CD4-positive, alpha-beta T cell treated with Interleukin-6 for 4 hours (primary cell): Measurements from ENCODE around the gene GAS6.
"Not testable (repeated sequence)": the region's sequence is repeated elsewhere in the genome, so short reads cannot be mapped to it uniquely, and the experiment has no call there.

Source experiments
- DNase-seq: peaks from one replicate; pipeline ENCODE4 v3.0.0-alpha.2; 2020; ENCODE audit warnings: mixed read lengths

The GAS6 gene

GRCh38 chr13:113886561-113887112, 22.8 kb upstream of the GAS6 start:
- DNase-seq, result no peak

DNA sequence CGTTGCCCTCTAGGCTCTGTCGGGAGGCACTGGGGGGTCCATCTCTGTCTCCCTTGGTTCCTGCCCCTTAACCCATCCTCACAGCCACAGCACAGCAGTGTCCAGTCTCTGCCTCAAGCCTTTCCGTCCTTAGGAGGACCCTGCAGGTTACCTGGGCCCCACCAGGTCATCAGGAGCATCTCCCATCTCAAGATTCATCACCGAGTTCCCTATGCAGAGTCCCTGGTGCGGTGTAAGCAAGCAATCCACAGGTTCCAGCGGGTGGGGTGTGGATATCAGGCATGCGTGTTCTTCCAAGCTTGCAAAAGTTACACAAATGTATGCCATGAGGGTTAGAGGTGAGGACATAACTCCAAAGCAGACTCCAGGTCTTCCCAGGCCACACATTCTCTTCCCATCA, 20.9 kb upstream of the GAS6 start:
- no peak for DNase-seq

DNA sequence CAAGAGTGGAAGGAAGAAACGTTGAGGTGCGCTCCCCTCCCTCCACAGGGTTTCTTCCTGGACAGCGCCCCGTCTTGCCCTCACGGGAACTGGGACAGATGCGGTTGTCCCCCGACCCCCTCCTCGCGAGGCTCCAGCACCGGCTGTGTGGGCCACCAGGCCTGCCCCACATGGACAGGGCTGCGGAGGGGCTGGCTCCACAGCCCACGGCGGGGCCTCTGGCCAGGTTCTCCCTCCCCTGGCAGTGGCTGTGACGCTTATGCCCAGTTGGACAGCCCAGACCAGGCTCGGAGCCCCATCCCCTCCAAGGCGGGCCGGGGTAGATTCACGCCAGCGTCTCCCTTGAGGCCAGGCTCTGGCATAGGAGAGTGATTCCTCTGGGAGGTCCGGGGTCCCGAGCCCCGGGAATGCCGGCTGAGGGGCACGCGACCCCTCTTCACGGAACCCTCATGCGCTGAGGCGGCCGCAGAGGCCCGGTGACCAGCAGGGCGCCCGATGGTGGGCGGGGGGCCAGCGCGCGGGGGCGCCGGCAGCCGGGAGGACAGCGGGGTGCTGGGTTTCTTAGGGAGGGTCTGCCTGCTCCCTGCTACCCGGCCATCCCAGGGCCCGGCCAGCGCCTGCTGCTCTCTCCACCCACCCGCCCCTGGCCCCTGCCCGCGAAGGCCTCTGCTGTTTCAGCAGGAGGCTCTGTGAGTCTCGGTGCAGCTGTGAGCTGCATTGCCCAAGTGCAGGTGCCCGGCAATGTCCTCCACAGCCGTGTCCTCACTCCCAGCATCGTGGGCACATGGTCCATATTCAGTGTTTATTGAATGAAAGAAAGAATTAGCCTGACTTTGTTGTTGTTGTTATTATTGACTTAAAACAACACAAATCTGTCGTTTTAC, 20.3 kb upstream of the GAS6 start:
- DNase-seq, result no peak

DNA sequence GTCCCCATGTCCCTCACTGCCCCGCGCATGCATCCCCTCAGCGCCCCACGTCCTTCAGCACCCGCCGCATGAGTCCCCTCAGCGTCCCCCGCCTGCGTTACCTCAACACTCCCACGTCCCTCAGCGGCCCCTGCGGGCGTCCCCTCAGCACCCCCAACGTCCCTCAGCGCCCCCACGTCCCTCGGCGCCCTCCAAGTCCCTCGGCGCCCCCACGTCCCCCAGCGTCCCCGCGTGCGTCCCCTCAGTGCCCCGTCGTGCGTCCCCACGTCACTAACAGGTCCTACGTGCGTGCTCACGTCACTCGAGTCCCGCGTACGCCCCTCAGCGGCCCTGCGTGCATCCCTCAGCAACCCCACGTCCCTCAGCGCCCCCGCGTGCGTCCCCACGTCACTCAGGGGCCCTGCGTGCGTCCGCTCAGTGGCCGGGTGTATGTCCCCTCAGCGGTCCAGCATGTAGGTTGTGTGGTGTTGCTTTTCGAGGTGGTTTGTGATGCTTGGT, 19.5 kb upstream of the GAS6 start:
- no peak for DNase-seq

DNA sequence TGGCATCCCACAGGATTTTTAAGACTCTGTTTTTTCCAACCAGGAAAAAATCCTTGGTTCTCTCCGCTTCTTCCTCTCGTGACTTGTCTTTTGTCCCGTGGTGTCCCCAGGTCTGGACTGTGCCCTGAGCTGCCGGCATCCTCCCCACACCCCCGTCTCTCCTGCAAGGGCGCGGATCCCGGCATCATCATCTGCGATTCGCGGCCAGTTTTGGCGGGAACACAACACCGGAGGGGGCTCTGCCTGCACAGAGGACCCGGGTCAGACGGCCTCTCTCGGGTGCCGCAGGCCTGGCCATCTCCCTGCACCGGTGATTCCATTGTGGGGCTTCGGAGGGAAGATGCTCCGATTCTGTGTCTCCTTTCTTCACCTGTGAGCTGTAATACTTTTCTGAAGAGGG, 18.8 kb upstream of the GAS6 start:
- no peak for DNase-seq

DNA sequence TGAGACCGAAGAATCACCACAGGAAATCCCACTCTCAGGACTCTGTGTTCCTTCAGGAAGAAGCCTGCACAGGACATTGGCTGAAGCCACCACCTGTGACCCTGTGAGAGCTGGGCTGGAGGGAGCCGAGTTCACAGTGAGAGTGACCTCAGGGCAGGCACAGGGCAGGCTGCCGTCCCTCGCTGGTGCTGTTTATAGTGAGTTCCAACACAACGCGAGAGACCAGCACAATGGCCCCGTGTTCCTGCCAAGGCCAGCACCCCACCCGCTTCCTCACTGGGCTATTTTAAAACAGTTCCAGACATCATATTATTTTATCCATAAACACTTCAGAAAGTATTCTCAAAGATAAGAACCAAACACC, 18.4 kb upstream of the GAS6 start:
- no peak for DNase-seq

- peak; percentile 17 for DNase-seq
Observed at GRCh38 chr13:113881614-113882266, 17.9 kb upstream of the GAS6 start.

DNA sequence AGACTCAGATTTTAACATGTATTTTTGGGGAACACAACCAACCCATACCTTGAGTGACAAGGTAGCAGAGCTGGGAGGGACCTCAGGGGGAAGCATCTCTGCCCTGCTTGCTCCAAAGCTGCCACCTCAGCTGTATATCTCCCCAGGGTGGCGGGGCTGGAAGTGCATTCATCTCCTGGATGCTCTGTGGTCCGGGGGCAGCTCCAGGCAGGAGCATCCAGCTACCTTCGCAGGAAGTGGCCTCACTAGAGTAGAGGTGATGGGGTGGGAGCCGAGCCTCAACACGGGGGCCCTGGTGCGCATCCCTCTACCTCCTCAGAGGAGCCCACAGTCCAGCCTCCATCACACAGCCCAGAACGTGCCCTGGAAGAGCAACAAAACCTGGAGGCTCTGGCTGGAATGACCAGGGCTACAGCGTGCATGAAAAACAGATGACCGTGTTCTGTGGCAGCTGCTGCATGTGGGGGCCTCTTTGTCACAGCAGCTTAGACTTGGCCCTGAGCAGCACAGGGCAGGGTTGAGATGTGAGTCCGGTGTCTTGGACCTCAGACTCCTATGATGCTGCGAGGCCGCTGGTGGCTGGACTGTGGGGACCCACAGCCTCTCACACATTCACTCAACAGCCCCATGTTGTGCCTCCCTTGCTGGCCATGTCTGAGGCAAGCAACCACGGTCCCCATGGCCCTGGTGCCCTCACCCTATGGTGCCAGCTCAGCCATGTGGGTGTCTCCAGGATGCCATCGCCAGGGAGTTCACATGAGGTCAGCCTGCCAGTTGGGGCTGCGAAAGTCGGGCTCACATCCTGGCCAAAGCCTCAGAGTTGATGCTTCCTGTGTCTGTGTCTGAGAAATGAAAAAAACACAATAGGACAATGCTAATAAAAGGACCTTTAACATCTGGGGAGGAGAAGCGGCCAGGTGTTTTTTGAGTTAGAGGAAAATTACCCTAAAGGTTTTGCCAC, 17.1 kb upstream of the GAS6 start:
- DNase-seq, result peak; percentile 11

DNA sequence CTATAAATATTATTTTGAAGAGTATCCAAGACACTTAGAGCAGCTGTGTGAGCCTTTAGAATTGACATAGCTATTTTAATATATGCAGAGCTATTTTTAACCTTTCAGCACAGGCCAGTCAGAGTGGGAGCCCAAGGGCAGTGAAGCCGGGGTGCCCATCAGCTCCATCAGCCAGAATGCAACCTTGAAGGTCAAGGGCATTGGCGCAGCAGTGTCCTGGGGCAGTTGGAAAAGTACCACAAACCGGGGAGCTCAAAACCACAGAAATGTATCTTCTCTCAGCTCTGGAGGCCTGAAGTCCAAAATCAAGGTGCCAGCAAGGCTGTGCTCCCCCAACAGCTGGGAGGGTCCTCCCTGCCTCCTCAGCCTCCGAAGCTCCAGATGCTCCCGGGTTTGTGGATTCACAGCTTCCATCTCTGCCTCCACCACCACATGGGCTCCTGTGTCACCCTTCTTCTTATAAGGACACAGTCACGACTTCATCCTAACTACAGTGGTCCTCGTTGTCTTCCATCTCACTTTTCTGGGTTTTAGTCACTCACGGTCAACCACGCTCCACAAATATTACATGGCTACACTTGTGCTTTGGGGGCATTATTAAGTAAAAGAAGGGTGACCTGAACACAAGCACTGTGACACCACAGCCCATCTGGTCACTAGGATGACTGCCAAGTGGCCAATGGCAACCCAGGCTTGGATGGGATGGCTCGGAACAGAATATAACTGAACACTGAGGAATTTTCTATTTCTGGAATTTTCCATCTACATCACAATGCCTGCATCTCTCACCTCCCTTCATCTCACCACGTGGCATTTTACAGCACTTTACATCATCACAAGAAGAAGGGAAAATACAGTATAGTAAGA, 15.9 kb upstream of the GAS6 start:
- no peak for DNase-seq

DNA sequence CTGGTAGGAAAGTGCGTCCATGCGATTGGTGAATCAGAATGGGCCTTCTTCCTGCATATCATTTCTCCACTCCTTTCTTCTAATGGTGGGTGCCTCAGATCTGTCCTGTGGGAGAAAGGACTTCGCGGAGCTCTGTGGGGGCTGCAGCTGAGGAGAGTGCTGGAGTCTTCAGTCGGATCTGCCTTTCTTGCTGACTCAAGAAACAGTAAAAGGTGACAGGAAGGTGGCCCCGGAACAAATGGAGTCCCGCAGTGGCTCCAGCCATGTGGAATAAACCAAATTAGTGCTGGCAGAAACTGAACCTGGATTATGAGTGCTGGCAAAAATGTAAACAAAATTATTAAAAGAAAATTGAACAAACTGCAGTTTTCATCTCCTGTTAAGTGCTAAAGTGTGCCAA, 15.1 kb upstream of the GAS6 start:
- DNase-seq, result no peak

DNA sequence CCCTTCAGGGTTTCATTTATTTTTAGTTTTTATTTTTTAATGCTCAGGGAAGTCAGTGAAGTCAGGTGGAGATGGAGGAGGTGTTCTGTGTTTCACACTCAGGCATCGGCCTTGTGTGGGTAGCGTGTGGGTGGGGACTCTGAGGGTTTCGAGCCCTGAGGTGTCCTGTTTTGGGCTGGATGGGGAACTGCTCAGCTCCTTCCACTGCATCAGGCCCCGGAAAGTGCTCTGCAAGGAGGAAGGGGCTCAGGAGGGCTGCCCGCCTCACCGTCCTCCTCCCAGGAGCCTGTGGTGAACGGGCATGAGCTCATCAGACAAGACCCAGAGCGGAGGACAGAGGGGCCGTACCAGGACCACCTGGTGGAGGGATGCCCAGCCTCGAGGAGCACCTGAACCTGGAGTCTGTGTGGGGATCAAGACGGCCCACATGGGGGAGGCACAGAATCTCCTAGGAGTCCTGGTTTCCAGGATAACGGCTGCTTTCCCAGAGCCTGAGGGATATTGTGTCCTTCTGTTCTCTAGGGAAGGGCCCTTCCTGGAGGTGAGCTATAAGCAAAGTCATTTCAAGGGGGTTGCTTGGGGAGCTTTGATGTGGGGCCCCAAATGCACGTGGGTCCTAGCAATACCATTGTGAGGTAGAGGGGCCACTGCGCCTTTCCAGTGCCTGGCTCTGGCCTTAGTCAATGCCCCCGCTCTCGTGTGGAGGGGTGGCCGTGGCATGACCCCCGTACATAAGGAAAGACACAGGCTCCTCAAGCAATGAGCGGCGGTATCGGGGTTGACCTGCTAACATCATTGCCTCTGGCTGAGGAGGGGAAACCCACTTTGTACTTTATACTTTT, 13.5 kb upstream of the GAS6 start:
- DNase-seq, result no peak

DNA sequence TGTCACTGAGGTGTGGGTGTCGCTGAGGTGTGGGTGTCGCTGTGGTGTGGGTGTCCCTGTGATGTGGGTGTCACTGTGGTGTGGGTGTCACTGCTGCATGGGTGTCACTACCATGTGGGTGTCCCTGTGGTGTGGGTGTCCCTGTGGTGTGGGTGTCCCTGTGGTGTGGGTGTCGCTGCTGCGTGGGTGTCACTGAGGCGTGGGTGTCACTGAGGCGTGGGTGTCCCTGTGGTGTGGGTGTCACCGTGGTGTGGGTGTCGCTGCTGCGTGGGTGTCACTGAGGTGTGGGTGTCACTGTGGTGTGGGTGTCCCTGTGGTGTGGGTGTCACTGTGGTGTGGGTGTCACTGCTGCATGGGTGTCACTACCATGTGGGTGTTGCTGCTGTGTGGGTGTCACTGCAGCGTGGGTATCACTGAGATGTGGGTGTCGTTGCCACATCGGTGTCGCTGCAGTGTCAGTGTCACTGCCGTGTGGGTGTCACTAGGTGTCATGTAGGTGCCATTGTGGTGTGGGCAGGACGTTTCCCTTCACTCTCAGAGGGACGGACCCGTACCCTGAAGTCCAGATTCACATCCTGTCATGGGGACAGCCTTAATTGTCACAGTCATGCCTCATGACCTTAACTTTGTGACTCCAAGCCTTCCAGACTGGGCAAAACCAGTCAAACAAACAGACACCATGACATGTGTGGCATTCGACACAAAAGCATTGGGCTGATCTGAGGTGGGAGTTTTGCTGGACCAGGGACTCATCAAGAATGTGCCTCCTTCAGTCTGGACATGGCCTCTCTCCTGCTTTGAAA, 12.7 kb upstream of the GAS6 start:
- DNase-seq, result no peak

GRCh38 chr13:113875837-113876281, 12.0 kb upstream of the GAS6 start:
- DNase-seq, result no peak

GRCh38 chr13:113875429-113875815, 11.5 kb upstream of the GAS6 start:
- no peak for DNase-seq

- no peak for DNase-seq
Observed at GRCh38 chr13:113874579-113875428, 10.9 kb upstream of the GAS6 start.

DNA sequence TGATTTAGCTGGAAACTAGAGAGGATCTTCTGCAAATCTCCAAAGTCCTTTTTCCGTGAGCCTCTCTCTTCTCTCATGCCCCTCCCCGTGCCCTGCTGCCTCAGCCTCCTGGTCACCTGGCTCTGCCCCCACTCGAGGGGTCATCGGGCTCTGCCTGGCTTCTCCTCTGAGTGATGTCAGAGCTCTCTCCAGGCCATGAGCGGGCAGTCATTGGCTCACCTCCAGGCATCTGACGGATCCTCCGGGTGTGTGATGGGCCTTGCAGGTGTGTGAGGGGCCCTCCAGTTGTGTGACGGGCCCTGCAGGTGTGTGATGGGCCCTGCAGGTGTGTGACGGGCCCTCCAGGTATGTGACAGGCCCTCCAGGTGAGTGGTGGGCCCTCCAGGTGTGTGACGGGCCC, 10.3 kb upstream of the GAS6 start:
- no peak for DNase-seq

DNA sequence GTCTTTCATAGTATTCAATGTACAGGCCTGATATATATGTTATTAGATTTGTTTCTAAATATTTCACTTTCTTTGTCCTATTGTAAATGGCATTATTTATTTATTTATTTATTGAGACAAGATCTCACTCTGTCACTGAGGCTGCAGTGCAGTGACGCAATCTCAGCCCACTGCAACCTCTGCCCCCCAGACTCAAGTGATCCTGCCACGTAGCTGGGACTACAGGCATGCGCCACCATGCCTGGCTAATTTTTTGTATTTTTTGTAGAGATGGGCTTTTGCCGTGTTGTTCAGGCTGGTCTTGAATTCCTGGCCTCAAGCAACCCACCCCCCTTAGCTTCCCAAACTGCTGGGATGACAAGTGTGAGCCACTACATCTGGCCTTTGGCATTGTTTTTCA, 5.4 kb upstream of the GAS6 start:
- no peak for DNase-seq

DNA sequence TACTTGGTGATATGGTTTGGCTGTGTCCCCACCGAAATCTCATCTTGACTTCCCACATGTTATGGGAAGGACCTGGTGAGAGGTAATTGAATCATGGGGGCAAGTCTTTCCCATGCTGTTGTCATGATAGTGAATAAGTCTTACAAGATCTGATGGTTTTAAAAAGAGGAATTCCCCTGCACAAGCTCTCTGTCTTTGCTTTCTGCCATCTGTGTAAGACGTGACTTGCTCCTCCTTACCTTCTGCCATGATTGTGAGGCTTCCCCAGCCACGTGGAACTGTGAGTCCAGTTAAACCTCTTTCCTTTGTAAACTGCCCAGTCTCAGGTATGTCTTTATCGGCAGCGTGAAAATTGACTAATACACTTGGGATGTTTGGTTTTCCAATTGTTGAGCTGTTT, 4.0 kb upstream of the GAS6 start:
- not testable (repeated sequence) for DNase-seq

DNA sequence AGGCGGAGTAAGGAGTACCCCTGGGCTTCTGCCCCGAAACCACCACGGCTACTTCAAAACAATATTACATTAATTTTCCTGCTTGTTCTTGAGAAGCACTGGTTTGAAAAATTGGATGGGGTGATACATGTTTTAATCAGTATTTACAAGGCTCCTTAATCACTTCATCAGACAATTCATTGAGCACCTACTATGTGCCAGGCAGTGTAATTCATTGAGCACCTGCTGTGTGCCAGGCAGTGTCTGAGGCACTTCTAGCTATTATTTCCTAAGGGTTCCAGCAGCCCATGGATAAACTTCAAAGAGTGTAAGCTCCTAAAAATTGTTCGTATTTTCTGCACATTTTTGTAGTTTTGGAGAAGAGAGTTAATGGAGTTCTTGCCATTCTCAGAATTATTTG, 1.6 kb upstream of the GAS6 start:
- DNase-seq, result no peak
